CD4-positive, alpha-beta T cell treated with Interleukin-2 at 100 ng/mL for 4 hours (primary cell): ENCODE data around the gene F13A1.

Experiments
- DNase-seq: peaks from one replicate; pipeline ENCODE4 v3.0.0-alpha.2; 2020; ENCODE audit warnings: low spot score

Gene F13A1

DNA sequence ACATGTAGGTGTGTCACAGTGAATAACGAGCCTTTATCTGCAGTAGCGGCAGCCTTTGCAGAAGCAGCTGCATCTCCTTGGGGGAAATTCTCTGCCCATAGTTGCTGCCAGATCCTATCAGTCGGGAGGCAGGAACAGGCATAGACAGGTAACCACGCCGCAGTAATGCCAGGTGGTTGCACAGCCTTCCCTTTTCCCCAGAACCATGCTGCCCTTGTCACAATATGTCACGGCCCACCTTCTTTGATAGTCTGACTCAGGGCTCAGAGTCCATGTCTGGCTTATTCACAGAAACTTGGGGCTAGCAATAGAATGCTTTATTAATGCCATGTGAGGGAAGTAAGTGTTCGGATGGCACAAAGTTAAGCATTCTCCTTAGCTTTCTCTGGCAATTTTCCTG lies 76.6 kb downstream of the F13A1 start:
- no peak for DNase-seq

DNA sequence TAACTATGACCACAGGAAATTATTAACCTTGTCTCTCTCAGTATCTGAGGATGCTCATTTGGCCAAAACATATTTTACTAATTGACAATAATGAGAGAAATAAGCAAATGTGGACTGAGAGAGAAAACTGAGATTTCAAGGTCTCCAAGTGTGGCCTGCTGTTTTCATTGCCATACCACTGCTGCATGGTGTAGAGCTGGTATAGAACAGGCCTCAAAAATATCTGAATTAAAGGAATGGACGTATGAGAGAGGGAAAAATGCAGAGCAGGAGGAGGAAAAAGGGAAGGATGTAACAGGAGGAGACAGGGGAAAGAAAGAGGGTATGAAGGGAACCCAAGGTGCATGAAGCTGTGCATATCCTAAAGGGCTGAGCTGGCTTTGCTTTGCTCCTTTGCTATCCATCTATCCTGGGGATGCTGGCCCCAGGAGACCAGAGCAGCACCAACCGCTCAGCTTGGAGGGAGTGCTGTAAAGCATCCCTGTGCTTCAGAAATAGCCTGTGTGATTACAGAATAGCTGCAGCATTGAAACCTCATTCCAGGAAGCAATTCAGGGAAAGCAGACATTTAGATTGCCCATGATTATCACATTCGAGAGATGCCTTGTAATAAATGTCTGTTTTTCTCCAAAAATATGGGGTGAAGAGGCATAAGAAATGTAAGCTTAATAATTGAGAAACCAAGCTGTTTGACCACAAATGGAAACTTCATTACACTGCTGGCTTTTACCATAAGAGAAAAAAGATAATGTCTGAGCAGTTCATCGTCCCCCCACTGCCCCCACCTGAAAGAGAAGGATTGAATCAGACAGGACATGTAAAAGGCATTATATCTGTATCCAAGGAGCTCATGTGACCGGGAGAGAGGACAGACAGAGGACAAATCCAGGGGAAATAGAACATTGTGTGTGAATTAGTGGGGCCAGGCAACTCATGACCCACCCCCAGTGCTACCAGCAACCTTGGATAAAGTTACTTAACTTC lies 80.6 kb downstream of the F13A1 start:
- no peak for DNase-seq

DNA sequence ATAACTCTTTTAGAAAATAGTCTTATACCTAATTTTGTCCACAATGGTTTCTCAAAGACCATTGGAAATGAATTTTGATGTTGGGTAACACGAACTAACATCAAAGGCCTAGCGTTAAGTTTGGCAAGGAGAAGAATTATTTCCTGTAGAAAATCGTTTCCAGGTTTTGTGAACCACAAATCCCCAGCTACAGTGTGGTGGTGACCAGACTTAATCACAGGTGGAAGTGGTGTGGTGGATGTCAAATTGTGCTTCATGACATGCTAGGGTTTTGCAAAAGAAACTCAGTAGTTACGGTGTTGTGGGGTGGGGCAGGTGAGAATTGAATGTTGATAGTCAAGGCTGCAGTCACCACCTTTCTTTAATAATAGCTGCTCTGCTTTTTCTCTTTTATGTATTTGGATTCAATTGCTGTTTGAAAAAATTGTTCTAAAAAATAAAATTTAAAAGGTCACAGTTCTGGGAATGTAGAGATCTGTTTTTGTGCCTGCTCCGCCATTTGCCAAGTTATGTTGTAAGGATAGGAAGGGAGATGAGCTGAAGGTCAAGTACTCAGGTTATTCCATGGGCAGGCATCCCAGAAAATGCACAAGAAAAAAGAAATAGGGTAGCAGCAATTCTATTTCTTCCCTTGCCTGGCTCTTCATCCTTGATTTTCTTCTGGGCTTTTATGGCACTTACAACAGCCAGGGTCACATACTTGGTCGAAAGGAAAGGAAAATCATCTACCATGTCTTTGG lies 83.6 kb downstream of the F13A1 start:
- no peak for DNase-seq

DNA sequence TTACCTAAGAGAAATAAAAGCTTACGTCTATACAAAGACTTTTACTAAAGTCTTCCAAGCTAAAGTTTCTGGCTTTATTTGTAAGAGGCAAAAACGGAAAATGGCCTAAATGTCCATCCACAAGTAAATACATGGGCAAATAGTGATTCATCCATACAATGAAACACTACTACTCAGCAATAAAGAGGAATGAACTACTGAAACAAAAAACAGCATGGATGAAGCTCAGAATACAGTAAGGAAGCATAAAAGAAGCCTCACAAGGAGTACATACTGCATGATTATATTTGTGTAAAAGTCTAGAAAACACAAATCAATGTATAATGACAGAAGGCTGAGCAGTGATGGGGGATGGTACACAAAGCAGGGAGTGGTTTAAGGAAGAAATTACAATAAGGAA lies 84.7 kb downstream of the F13A1 start:
- no peak for DNase-seq

DNA sequence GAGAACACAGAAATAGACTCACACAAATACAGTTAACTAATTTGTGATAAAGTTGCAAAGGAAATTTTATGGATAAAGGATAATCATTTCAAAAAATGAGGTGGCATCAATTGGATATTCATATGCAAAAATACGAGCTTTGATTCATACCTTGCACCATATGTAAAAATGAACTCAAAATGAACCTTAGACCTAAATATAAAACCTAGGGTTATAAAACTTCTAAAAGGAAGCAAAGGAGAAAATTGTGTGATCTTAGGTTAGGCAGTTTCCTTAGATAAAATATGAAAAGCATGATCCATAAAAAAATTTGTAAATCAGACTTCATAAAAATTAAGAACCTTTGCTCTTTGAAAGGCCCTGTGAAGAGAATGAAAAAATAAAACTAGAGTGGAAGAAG lies 85.5 kb downstream of the F13A1 start:
- DNase-seq: no peak

DNA sequence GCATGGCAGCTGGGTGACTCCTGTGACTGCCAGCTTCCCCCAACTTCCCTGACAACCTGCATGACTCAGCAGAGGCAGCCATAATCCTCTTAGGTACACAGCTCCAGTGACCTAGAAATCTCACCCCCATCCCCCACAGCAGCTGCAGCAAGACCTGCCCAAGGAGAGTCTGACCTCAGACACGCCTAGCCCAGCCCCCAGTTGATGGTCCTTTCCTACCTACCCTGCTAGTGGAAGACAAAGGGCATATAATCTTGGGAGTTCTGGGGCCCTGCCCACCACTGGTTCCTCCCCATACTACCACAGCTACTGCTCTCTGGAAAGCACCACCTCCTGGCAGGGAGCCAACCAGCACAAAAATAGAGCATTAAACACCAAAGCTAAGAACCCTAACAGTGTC lies 90.2 kb downstream of the F13A1 start:
- DNase-seq: no peak

DNA sequence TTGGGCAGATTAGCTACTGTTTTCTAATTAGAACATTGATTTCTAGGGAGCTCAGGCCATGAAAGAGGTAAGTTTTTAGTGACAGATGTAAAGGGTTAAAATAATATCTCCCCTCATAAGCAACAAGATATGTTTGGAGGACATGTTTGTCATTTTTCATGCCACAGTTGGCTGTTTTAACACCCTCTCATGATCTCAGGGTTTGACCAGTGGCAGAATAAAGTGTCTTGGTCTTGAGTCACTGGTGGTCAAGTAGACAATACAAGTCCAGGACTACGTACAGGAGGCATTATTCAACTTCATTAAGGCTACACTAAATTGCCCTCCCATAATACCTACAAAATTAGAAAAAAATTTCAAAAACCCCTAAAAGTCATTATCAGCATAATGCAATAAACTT lies 92.6 kb downstream of the F13A1 start:
- no peak for DNase-seq

DNA sequence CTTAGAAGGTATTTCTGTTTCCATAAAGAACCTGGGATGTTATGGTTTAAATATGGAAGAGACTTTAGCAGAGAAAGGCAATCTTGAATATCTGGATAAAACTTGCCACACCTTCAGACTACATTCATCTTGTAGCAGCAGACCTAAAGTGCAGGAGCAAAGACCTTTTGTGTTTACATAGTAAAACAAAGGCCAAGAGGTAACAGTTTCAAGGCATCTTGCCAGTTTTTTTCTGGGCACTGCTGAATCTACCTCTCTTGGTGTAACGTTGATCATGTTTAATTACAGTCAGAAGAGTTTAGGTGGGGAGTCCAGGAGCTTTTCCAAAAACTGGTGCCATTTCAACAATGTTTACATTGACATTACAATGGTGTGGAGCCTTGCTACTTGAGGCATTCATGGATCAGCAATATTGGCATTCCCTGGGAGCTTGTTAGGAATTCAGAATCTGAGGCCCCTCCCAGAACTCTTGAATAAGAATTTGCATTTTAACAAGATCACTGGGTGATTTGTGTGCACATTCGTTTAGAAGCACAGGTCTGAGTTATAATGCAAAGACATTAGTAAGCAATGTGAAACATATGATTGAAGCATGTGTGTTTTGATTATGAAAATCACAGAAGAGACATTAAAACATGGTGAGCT lies 94.5 kb downstream of the F13A1 start:
- no peak for DNase-seq

DNA sequence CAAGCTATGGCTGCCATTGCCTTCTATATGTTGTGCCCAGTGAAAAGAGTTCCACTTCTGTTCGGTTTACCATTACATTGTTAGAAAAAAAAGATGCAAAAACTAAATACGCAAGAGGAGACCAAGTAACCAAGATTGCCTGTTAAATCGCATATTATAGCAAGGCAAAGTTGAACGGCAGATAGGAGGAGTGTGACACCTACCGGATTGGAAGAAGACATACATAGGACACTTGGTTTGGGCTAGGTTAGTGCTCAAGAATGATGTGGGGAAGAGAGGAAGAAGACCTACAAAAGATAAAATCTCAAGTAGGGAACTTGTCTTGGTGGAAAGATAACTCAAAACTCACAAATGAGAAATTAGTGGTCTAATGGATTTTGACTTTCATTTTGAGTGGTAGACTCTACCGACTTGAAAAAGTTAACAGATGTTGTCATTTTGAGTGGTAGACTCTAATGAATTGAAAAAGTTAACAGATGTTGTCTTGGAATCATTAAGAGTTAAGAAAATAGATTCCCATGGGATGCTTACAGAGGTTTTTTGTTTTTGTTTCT lies 95.5 kb downstream of the F13A1 start:
- no peak for DNase-seq

DNA sequence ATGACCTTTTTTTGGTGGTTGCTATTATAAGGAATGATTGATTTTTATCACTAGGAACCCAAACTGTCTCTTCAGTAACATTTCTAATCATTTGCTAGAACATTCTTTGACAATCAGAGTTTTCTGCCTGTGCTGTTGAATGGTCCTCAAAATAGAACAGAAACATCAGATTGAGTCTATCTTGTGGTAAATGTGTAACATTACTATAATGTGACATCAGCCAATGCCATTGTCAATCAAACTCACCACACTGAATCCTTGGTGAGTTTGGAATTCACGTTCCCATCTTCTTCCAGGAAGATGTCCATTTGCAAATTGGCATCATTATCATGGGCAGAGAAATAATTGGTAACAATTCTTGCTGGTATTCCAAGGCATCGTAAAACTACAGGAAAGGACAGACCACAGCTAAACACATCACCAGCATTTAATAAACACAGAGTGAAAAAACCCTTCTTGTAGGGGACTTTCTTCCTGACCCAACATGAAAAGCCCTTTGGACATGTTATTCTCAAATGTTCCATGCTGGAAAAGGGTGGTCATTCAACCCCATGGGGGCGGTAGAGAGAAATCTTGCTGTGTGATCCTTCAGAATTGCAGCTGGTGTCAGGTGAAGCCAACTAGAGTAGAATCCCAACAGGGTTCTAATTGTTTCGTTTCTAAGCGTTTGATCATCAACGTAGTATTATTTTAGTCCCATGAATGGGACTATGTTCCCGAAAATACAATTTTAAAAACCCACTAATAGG lies 98.5 kb downstream of the F13A1 start:
- no peak for DNase-seq

DNA sequence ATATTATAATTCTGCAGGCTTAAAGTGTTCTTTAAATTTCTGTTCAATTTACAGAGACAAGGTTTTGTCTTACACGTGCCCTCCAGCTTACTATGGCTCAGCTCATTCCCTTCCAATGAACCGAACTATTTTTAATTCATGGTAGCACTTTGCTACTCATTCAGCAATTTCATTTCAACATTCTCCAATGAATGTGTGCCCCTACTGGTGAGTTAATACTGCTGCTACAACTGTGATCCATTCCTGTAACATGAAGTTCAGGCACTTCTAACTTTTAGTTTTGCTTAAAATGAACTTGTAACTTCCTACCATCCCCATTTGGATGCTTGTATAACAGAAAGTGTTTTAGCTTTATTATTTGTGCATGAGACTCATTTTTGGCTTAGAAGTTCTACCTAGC lies 99.7 kb downstream of the F13A1 start:
- no peak for DNase-seq

DNA sequence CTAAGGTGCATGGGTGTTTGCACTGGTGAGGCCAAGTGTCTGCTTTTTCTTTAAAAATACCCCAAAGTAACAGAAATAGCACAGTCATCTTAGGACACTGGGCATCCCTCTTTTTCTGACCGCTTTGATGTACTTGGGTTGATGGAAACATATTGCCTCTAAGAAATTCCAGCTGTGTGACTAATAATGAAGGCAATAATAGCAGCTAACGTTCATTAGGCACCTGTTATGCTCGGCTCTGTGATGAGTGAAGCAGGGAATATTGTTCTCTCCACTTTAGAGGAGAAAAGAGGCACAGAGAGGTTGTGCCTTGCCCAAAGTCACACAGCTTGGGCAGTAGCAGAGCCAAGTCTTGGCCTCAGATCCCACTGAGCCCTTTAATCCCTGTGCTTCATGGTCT lies 100.7 kb downstream of the F13A1 start:
- DNase-seq: no peak

DNA sequence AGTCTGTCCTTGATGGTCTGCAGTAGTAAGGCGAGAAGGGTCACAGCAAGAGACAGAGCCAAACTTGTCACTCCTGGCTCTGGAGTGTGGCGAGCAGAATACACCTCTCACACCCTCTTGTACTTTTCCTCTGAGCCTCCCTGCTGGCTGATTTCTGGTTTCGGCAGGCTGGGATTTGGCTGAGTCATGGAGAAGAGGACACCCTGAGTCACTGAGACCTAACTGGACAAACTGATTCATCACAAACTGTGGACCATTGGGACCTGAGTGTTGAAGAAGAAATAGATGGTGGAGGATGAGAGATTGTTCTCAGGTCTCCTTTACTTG lies 101.7 kb downstream of the F13A1 start:
- DNase-seq: no peak

DNA sequence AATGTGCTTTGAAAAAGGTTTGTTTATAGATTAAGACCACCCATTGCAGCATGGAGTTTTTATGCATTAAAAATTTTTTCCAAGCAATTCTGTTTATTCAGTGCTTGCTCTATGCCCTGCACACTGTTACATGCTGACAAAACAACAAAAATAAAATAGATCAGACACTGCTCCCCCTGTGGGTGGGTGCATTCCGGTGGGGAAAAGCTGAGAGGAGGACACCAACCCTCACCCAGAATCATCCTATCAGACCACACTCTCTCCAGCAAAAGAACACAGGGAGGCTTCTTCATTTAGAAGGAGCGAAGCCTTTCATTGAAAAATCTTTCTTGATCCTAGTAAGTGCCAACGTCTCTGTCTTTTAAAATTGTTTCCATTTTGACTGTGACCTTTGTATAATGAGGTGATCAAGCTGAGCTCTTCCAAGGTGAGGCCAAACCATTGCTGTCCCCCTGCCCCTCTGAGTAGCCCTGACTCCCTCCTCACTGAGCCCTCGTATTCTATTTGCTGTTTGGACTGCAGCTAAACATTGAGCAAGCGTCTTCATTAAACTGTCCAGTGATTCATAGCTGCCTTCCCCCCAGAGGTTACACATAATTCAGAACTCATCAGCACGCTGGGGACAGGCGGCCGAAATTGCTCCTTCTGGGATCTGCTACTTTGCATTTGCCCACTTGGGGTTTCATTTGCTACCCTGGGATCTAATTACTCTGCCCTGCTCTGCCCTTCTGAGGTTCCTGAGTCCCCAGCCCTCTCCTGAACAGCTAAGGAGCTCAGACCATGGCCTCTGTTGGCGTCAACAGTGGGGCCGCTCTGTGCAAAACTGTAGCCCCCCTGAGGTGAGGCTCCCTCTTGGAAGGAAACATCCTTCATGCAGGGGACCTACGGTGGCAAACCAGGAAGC lies 102.4 kb downstream of the F13A1 start:
- no peak for DNase-seq

DNA sequence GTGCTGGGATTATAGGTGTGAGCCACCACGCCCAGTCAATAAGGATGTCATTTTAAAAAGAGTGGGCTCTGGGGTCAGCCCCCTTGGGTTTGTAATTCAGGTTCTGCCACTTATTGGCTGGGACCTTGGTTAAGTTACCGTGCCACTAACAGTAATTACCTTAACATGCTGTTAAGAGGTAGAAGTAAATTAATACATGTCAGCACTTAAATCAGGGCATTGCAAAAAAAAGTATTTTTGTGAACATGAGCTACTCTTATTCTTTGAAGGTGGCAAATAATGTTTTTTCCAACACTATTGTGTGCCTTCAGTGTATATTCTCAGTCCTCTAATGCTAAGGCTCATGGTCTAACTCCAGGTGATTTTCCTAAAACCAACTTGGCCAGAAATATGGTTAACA lies 109.5 kb downstream of the F13A1 start:
- DNase-seq: no peak

DNA sequence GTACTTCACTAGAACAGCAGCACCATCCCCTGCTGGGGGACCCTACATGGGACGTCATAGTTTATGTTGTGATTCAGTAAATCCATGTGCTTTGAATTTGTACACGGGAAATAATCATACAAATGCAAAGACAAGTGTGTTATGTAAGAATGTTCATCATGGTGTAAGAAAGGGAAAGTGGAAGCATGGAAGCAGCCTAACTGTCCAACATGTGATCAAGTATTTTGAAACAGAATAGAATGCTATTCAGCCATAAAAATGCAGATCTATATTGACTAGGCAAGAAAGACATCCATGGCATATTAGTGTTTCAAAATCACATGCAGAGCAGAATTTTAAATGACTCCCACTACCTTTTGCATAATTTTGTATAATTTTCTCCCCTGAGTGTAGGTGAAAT lies 117.6 kb downstream of the F13A1 start:
- no peak for DNase-seq

DNA sequence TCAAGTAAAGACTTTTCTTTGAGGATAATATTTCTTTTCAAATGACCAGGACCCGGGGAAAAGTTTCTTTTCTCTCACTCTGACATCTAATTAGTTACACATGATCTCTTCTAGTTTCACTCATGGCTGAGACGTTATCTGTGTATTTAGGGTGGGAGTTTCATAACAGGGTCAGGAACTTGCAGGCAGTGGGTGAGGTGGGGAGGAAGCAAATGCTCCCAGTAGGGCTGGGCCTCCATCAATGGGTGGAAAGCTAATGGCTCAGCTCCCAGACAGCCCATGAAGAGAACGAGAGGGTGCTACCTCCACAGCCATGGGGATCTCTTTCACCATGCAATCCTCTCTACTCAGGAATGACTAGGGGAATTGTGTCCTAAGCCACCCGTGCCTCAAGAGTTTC lies 119.3 kb downstream of the F13A1 start:
- DNase-seq: no peak

DNA sequence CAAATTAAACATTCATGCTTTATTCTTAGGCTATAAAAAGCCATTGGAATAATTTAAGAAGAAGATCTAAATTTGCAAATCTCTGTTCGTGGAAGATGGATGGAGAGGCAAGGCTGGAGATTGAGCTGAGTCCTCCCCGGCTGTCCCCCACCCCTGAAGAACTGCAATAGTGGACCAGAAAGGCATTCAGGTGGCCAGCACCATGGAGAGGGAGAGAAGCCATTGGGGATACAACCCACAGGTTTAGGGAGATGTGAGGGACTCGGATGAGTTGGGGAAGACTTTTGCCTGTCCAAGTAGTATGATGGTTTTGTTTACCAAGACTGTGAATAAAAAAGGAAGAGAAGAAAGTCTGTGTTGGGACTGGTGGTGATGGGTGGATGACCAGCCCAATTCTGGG lies 120.8 kb downstream of the F13A1 start:
- no peak for DNase-seq

DNA sequence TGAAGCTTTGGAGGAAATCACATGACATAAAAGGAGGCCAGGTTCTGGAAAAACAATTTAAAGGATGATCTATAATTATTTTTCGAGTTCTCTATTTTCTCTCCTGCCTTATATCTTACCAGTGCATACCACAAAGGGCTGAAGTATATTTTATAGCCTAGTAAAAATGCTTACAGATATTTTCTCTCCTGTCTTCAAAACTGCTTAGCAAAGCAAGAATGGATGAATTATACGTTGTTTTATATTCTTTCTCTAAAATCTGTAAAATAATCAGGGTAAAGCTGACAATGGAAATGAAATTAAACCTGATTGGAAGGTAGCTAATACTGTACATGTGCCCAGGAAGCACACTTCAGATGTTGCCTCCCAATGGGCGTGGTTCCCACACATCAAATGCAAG lies 123.7 kb downstream of the F13A1 start:
- DNase-seq: no peak

DNA sequence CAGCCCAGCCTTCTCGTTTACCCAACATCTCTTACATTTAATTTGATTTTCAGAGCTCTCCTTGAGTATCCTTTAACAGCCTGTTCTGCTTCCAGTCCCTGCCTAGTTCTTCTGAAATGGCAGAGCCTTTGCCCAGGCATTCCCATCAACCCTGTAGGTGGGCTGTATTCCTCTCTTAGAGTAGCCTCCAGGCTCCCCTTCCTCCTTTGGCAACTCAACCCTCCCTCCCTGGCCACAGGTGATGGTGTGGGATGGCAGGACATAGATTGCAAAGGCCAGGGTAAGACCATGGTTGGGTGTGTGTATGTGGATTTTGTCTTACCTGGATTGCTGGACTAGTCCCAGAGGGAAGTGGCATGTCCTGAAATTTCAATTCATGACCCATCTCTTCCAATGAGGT lies 125.4 kb downstream of the F13A1 start:
- DNase-seq: no peak

DNA sequence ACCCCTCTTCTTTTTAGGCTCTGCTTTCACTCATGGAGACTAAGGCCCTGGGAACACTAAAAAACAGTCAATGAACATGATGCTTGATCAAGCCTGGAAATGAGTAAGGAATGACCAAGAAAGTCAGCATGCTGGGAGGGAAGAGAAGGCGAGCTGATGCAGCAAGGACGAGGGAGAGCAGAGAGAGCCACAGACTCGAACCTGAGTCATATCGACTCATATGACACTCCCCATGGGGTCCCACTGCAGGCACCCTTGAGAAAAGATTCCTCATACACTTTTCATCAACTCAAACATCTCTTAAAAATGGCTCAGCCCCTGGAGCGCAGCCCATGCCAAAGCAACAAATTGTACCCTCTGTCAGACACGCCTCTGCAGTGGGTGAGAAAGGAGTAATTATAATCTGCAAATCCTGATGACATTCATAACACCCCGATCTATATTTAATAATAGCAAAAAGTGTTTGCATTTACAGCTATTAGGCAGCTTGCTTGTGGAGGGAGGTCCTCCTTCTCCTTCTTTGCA lies 127.2 kb downstream of the F13A1 start:
- no peak for DNase-seq
